Prostate gland (tissue), 2 donors: ENCODE results near the gene USP6. TPM values are rescaled to one million over a fixed set of nuclear protein-coding genes. Genes with fewer than 3 reads are reported as not detected.
A peak's percentile ranks its signal among the peaks of the same experiment; 100 is the strongest.

Experiments used
- DNase-seq: peaks from one replicate; pipeline ENCODE4 v3.0.0-alpha.2; 2019; ENCODE audit warnings: low spot score
- H3K27ac ChIP-seq, 2 donors: fragments of 200-600 bp; sonication (generic); 2 replicates each; pipeline ENCODE4 v1.5.1; 2017 to 2019
- H3K27me3 ChIP-seq: fragments of 200-600 bp; sonication (generic); replicated peaks from 2 replicates; pipeline ENCODE4 v1.5.1; 2019; ENCODE audit not compliant: insufficient read depth
- H3K36me3 ChIP-seq, 2 donors: fragments of 200-600 bp; sonication (generic); 1 replicate in 1 of 2; 2 replicates in 1 of 2; pipeline versions ENCODE4 v1.5.1 to v1.8.1; 2017 to 2019
- H3K4me1 ChIP-seq: fragments of 200-600 bp; sonication (generic); replicated peaks from 2 replicates; pipeline ENCODE4 v1.5.1; 2019
- H3K4me3 ChIP-seq, 2 donors: fragments of 200-600 bp; sonication (generic); 2 replicates each; pipeline ENCODE4 v1.5.1; 2017 to 2019
- H3K9me3 ChIP-seq: fragments of 200-600 bp; sonication (generic); 2 replicates; pipeline ENCODE4 v1.5.1; 2017
- CTCF ChIP-seq, 4 experiments: fragments of 200-600 bp in 2 of 4; fragments of 450-650 bp in 2 of 4; sonication (generic) in 2 of 4; IDR thresholded peaks; 1 replicate in 3 of 4; 2 replicates in 1 of 4; pipeline ENCODE4 v1.5.1; 2016 to 2019; ENCODE audit warnings: antibody characterized with exemption in 4 of 4, mild to moderate bottlenecking in 2 of 4, moderate library complexity in 2 of 4
- POLR2A ChIP-seq: fragments of 450-650 bp; IDR thresholded peaks from one replicate; pipeline ENCODE4 v1.6.1; 2016; ENCODE audit warnings: antibody characterized with exemption, mild to moderate bottlenecking
- POLR2AphosphoS5 ChIP-seq: sonication (generic); formaldehyde crosslinking; IDR thresholded peaks from one replicate; pipeline ENCODE4 v1.6.1; 2017; ENCODE audit warnings: antibody characterized with exemption
- WGBS: methylation state at CpG from one replicate; pipeline ENCODE4 v1.1.5; 2018; 5-methylcytosine and 5-hydroxymethylcytosine counted together
- intact Hi-C: fragments of 100-400 bp; cut with DNase I; formaldehyde crosslinking; loops from one replicate; pipeline ENCODE4 v1.14.2; 2022
- total RNA-seq, 2 donors: library from RNA; depleted of rRNA; stranded (reverse); fragments of >200 nt; gene quantifications; one replicate each; pipeline ENCODE4 v1.1.0, GENCODE V29; 2016

USP6 gene
- total RNA-seq, 2 donors from 2014 or later: 1.4 to 6.8 TPM

GRCh38 chr17:5078106-5079028 is 37.5 kb upstream of the USP6 start, which contains the start of gene ZFP3:
Gene ZFP3, plus strand, starts transcription at chr17:5078467. Its CDS starts 13,038 bp downstream, at chr17:5091505.
- Histone ChIP-seq H3K27me3 (no peaks in the 10 kb centered on the region), H3K4me3 (peak within 1 kb of the TSS; percentile 68 to 76), H3K9me3 (no peaks in the 10 kb centered on the region), H3K36me3 (no peaks in the 10 kb centered on the region), H3K4me1 (no peaks in the 10 kb centered on the region), H3K27ac (peak within 1 kb of the TSS; percentile 62 to 64)
- DNase-seq: peak; percentile 75
- 1% methylated on average over 47 of the region's 75 CpGs for WGBS
- TF ChIP-seq POLR2AphosphoS5 (peak; percentile 67), POLR2A (no peak), CTCF (IDR thresholded peaks at IDR 0.05) (peak in 1 of 4 experiments; percentile 16)
- intact Hi-C loops: no loop called here

GRCh38 chr17:5080591-5080990 is 35.2 kb upstream of the USP6 start:
- intact Hi-C loops: no loop called here
- DNase-seq: no peak
- WGBS: 86% methylated on average over 3 of the region's 3 CpGs

GRCh38 chr17:5092218-5093010 is 23.4 kb upstream of the USP6 start:
- intact Hi-C loops: no loop called here
- Histone ChIP-seq H3K27me3 (no peaks in the 10 kb centered on the region), H3K36me3 (peaks cover 5 to 12% of the 10 kb centered on the region in 2 donors), H3K4me3 (no peak overlapping the region), H3K9me3 (no peaks in the 10 kb centered on the region), H3K4me1 (no peaks in the 10 kb centered on the region), H3K27ac (no peak overlapping the region)
- DNase-seq: no peak
- WGBS: 97% methylated on average over 6 of the region's 6 CpGs
- no peak for TF ChIP-seq POLR2AphosphoS5
- TF ChIP-seq CTCF (IDR thresholded peaks at IDR 0.05): no peak
- no peak for TF ChIP-seq POLR2A

More at GRCh38 chr17:5080591-5080990, 35.2 kb upstream of the USP6 start:
- Histone ChIP-seq H3K4me3 (no peak overlapping the region), H3K27me3 (no peaks in the 10 kb centered on the region), H3K27ac (no peak overlapping the region), H3K9me3 (no peaks in the 10 kb centered on the region), H3K4me1 (no peaks in the 10 kb centered on the region), H3K36me3 (no peaks in the 10 kb centered on the region)
- TF ChIP-seq POLR2A (no peak), POLR2AphosphoS5 (no peak), CTCF (IDR thresholded peaks at IDR 0.05) (no peak)

- TF ChIP-seq POLR2A: no peak
- TF ChIP-seq POLR2AphosphoS5: no peak
- TF ChIP-seq CTCF (IDR thresholded peaks at IDR 0.05): no peak
- intact Hi-C loops: no loop called here
- no peaks in the 10 kb centered on the region for H3K27me3 ChIP-seq
- no peak for DNase-seq
- WGBS: 8% methylated on average over 7 of the region's 7 CpGs
- no peaks in the 10 kb centered on the region for H3K9me3 ChIP-seq
- no peaks in the 10 kb centered on the region for H3K4me1 ChIP-seq
- no peak overlapping the region for H3K27ac ChIP-seq
- peak overlapping the region; percentile 34 to 38 for H3K4me3 ChIP-seq
- peaks cover 2 to 4% of the 10 kb centered on the region in 2 donors for H3K36me3 ChIP-seq
Measured at GRCh38 chr17:5096731-5097100, 19.1 kb upstream of the USP6 start.
